Superior temporal gyrus (tissue), 1 donor: ENCODE data around the gene SAMD10.
"Not testable (repeated sequence)": the region's sequence is repeated elsewhere in the genome, so short reads cannot be mapped to it uniquely, and the experiment has no call there.

Experiments
- DNase-seq: peaks from one replicate; pipeline ENCODE4 v3.0.0-alpha.2; 2016; ENCODE audit errors: extremely low spot score

The SAMD10 gene

DNA sequence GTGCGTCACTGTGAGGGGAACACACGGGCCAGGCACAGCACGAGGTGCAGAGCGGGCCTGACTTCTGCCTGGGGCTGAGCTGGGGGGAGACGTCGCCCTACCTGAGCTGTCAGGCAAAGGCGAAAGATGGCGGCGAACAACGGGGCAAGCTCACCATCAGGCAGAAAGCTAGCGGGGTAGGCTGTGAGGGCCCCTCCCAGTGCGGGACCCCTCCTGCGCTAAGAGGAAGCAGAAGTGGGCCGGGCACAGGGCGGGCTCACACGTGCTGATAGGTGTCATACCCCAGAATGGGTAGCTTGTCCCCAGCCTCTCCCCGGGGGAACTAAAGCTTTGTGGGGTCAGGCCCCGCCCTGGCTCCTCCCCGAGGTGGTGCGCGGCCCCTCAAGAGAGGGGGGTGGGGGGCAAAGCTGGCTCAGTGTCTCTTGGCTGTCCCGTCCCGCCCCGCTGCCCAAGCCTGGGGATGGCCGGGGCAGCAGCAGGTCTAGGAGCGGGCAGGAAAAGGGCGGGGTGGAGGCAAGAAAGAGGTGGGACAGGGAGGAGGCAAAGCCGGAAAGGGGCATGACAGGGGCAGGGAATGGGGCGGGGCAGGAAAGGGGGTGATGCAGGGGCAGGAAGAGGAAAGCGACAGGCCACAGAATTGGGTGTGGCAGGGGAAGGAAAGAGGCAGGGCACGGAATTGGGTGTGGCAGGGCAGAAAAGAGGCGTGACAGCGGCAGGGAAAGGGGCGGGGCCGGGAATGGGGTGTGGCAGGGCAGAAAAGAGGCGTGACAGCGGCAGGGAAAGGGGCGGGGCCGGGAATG, 38.0 kb downstream of the SAMD10 start:
- no peak for DNase-seq

DNA sequence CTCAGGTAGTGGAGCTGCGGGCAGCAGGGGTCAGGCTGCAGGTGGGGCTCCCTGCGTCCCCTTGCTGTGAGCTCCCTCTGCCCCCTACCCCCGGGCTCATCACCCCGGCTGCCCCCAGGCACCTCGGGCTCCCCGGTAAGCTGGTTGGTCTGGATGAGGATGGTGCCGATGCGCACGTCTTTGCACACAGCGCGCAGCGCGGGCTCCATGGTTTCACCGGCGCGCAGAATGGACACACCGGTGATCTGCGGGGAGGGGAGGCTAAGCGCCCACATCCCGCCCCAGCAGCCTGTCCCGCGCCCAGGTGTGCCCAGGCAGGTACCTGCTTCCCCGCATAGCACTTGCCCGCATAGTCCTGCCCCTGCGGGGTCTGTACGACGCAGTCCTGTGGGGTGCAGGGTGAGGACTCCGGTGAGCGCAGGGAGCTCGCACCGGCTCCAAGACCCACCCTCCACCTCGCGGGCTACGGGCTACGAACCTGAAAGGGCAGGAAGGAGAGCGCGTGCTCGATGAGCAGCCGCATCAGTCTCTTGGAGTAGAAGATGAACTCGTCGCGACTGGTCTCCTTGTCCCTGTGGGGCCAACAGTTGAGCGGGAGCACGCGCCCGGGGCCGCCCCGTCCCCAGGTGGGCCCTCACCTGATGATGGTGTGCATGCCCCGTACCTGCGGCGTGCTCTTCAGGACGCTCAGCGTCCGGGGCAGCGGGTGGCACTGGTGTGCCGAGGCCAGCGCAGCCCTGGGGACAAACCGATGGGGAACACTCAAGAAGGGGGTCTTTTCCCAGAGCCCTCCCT, 38.8 kb downstream of the SAMD10 start:
- no peak for DNase-seq

DNA sequence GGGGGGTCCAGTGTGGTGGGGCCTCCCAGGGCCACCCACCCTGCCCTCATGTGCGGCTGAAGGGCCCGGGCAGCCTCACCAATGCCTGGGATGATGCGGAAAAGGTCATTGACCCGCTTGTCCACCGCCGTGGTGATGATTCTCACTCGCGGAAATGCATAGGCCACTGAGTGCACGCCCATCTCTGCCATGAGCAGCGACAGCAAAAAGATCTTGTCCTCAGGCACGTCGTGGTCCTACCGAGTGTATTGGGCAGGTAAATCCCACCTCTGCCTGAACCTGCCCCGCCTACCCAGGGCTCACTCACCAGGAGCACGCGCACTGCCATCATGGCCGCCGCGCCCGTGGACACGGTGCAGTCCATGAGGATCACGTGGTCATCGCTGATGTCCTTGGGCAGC, 39.4 kb downstream of the SAMD10 start:
- no peak for DNase-seq

DNA sequence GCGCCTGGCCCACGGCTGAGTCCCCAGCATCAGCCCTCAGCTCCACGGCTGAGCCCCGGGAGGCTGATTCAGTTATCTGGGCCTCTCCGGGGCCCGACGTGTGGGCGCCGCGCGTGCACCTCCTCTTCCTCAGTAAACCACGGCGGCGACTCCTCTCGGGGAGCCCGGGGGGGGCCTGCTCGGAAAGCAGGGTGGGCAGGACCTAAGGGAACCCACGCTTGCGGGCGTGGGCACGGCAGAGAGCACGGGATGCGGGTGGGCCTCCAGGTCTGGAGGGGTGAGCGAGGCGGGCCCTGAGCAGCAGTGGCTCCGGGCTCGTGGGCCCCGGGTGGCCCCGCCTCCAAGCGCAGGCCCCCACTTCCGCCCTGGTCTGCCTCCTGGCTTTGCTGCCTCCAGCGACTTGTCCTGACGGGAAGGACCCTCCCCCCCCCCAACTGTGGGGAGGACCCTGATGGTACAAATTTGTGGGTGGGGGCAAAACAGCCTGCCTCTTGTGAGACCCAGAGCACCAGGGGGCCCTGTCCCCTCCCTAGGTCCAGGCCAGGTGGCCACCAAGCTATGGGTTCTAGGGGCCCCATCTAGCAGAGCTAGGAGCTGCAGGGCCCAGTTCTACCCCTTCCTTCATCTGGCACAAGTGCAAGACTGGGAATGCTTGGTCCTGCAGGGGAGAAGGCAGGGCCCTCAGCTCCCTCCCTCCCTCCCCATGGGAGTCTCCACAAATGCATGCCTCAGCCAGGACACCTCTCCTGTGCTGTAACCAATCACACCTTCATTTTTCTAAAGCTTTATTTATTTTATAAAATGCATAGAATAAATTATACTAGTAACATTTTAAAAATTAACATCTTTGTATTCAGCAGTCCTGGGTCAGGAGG, 40.1 kb downstream of the SAMD10 start:
- no peak for DNase-seq

DNA sequence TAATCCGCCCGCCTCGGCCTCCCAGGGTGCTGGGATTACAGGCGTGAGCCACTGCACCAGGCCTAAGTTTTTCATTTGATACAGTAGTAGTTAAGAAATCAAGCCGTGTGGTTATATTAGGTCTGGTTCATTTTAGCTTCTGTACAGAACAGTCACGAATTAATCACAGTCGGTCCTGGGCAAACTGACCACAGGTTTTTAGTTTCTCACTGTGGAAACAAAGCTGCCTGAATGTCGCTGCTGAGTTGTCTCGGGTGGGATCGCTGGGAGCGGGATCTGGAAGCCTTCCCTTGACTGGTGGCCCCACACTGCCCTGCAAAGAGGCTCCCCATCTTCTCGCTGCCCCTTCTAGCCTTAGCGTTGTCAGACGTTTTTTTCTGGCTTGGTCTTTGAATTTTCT, 41.8 kb downstream of the SAMD10 start:
- no peak for DNase-seq

DNA sequence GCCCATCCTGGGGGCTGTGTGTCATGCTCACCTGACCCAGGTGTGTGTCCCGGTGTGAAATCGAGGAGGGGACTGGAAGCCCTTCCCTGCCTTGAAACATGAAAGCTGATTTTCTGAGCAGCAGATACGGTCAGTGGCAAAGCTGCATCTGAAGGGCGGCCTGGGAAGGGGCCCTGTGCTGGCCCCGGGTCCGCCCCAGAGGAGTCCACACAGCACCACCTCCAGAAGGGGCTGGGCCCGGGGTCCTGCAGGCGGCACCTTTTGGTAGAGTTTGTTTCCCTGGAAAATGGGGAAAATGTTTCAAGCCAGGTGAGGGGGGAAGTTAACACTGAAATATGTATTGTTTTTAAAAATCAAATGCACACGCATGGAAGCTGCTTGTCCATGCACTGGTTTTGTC, 44.0 kb downstream of the SAMD10 start:
- no peak for DNase-seq

DNA sequence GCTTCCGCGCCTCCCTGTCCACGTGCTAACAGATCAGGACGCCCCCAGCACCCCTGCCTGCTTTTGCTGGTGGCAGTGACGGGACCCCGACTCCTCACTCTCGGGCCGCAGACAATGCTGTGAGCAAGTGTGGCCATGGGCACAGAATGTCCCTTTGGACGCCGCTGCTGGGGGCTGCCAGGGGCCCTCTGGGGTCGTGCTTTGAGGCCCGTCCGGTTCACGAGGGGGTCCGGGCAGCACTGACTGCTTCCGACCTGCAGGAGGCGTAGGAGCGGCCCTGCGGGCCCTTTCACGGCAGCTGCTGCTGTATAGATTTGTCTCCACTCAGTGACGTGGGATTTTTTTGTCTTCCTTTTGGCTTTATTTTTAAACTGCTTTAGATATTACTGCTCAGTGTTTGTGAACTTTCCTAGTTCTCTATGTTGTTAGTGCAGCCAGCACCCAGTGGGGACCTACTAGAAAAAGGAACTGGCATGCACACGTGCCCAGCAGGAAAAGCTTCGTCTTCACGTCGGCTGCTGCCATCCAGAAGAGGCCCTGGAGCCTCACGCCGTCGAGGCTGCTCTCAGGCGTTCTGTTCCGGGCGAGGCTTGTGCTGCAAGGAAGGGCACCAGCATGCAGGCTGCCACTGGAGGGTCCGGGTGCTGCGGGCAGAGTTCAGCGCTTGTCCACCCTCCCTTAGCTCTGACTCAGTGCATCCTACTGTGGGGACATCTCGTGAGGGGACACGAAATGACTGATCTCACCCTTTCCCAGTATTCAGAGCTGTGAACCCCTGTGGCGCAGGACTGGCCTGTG, 45.0 kb downstream of the SAMD10 start:
- no peak for DNase-seq

DNA sequence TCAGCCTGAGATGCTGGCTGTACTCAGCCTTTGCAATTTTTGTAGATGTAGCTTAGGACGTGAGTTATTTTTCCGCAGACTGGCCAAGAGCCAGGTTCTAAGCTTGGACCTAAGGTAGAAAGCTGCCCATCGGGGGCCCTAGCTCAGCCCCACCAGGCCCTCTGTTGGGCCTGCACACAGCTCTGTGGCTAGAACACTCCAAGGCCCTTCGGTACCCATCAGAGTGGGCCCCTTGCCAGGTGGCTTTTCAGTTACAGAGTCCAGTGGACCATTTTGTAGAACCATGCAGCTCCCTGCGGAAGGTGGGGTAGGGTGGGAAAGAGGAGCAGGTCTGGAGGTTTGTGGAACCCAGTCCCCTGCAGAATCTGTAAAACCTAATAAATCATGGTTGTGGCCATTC, 45.8 kb downstream of the SAMD10 start:
- DNase-seq: no peak

DNA sequence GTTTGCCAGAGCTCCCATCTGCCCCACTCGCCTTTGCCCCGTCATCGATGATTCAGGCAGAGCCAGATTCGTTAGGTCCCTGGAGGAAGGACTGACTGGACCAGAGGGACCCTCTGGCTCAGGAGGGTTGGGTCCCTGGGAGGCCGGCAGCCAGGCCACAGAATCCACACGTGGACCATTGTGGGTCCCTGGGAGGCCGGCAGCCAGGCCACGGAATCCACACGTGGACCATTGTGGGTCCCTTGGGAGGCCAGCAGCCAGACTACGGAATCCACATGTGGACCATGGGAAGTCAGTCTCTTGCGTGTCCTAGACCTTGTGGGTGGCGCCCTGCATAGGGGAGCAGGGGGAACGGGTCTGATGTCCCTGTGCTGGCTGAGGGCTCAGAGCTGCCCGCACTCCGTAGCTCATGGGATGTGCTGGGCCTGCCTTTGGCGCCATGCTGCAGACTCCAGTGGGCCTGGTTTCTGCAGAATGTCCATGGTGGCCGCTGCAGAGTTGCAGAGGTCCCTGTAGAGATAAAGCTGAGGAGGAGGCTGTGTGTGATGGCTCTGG, 46.8 kb downstream of the SAMD10 start:
- DNase-seq: no peak

DNA sequence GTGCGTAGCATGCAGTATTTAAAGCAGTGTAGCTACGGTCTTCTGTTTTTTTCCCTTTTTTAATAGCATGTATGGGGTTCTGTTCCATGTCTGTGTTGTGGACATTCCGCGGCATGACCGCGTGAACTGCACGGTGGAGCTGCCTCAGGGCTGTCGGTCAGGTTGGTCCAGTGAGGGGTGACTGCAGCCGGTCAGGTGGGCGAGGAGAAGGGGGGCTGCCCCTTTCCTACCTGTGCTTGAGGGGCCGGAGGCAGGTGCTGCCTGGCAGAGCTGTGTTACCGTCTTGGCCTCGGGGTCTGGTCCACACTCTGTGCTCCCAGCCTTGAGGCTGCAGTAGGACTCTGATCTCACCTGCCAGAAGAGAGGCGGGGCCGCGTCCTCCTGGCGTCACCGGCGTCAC, 47.7 kb downstream of the SAMD10 start:
- DNase-seq: no peak

DNA sequence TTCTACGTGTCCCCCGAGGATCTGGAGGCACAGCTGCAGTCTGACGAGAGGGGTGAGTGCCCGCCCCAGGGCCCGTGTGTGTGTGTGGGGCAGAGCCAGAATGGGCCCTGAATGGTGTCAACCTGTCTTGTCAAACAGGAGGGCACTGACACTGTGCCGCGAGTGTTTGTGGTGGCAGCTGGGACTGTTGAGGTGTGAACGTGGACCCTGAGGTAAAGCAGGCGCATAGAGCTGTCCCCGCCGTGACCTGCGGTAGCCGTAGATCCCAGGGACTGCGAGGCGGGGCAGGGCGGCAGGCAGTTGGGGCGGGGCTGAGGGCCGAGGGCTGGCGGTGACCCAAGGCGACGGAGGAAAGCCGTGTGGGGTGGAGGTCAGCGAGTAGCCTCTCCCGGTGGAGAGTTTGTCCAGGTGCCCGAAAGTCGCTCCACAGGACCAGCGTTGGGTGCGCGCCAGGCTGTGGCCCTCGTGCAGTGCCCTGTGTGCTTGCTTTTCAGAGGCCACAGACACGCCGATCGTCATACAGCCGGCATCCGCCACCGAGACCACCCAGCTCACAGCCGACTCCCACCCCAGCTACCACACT, 48.4 kb downstream of the SAMD10 start:
- DNase-seq: no peak

DNA sequence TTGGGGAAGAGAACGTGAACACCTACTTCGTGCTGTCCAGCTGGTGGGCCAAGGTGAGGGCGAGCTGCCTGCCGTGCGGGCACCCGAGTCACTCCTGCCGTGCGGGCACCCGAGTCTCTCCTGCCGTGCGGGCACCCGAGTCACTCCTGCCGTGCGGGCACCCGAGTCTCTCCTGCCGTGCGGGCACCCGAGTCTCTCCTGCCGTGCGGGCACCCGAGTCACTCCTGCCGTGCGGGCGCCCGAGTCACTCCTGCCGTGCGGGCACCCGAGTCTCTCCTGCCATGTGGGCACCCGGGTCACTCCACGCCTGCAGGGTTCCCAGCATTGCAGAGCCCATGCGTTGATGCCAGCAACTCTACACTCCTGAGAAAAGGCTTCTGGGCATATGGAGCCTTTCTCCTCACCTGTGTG, 50.0 kb downstream of the SAMD10 start:
- DNase-seq: not testable (repeated sequence)

DNA sequence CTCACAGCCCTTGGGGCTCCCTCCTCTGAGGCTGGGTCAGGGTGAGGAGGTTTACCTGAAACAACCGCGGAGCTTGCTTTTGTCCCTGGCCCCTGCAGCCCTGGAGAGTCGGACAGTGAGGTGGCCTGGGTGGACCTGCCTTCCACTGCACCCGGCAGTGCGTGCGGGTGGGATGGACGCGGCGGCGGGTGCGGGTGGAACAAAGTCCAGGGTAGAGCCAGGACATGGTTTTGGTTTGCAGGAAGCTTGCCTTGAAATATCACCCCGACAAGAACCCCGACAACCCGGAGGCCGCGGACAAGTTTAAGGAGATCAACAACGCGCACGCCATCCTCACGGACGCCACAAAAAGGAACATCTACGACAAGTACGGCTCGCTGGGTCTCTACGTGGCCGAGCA, 50.4 kb downstream of the SAMD10 start:
- DNase-seq: no peak

DNA sequence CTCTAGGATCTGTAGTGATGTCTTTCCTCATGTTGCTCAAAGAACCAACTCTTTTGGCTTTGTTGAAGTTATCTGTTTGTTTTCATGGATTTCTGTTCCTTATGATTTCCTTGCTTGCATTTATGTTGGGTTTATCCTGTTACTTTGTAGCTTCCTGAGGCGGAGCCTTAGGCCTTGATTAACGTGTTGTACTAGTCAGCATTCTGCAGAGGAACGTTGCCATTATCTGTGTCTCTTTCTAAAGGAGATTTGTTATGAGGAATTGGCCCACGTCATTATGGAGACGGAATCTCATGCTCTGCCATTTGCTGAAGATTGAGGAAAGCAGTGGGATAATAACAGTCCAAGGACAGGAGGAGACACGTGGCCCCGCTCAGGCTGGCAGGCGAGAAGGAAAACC, 53.1 kb downstream of the SAMD10 start:
- DNase-seq: no peak

DNA sequence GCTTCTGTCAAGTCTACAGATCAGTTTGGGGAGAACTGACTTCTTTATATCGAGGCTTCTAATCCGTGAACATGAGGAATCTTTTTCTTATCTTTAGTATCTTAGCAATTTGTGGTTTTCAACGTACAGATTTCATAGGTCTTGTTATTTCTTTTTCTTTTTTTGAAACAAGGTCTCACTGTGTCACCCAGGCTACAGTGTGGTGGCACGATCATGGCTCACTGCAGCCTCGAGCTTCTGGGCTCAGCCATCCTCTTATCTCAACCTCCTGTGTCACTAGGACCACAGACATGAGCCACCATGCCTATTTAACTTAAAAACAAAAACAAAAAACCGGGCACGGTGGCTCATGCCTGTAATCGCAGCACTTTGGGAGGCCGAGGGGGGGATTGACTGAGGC, 55.2 kb downstream of the SAMD10 start:
- no peak for DNase-seq
